BLaER1 treated with 17β-estradiol and CSF1 and Interleukin-3, amounts not matched to agents 10 nM and 100 nM (cell line): ENCODE measurements around the gene ANTXR2.
A peak's percentile ranks its signal among the peaks of the same experiment; 100 is the strongest.

ENCODE experiments used
- H3K27ac ChIP-seq, 11 experiments: shearing (Covaris generic); formaldehyde crosslinking; 2 replicates each; pipeline ENCODE4 v1.8.1; 2022
- H3K27me3 ChIP-seq, 11 experiments: shearing (Covaris generic); formaldehyde crosslinking; 2 replicates each; pipeline ENCODE4 v1.8.1; 2022
- H3K36me3 ChIP-seq, 11 experiments: shearing (Covaris generic); formaldehyde crosslinking; 2 replicates each; pipeline ENCODE4 v1.8.1; 2022
- H3K4me1 ChIP-seq, 10 experiments: shearing (Covaris generic); formaldehyde crosslinking; 2 replicates each; pipeline ENCODE4 v1.8.1; 2022
- H3K4me2 ChIP-seq, 11 experiments: shearing (Covaris generic); formaldehyde crosslinking; 2 replicates each; pipeline ENCODE4 v1.8.1; 2022
- H3K4me3 ChIP-seq, 10 experiments: shearing (Covaris generic); formaldehyde crosslinking; 2 replicates each; pipeline ENCODE4 v1.8.1; 2022
- H3K9ac ChIP-seq, 11 experiments: shearing (Covaris generic); formaldehyde crosslinking; 2 replicates each; pipeline ENCODE4 v1.8.1; 2022
- H3K9me3 ChIP-seq, 11 experiments: shearing (Covaris generic); formaldehyde crosslinking; replicated peaks in 1 of 11; 2 replicates each; pipeline ENCODE4 v1.8.1; 2022
- H4K20me1 ChIP-seq, 11 experiments: shearing (Covaris generic); formaldehyde crosslinking; 2 replicates each; pipeline ENCODE4 v1.8.1; 2022
- Cebpa-rat ChIP-seq, 11 experiments: shearing (Covaris generic); IDR thresholded peaks; 2 replicates each; pipeline ENCODE4 v1.8.1; 2022

Gene ANTXR2

DNA sequence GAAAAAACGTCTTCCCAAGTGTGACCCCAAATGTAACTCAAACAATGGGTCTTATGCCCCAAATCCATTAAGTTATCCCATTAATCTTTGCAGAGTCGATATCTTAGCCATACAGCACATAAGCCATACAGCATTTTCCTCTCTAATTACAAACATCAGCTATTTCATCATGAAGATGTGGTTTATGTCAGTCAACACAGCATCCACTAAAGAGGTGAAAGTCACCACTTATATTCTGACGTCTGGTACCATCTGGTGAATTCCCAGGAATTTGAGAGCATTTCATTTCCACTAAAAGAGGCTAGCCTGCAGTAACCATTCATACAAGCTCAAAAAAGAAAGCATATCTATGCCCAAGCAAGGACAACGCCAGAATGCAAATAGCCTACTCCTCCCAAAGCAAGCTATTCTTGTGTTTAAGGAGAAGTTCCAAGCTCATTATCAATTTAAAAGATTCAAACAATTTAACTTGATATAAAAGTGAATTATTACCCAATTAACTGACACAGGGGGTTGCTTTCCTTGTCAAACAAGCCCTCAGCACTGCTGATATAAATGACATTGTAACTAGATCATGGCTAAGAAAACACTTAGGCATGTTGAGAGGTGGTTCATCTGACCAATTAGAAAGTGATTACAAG, 203.3 kb downstream of the ANTXR2 start:
- no peak for TF ChIP-seq Cebpa-rat (IDR thresholded peaks at IDR 0.05)
- no peak overlapping the region for H3K4me2 ChIP-seq
- no peaks in the 10 kb centered on the region for H3K36me3 ChIP-seq
- H3K9me3 ChIP-seq: no peaks in the 10 kb centered on the region
- H4K20me1 ChIP-seq: no peaks in the 10 kb centered on the region
- no peak overlapping the region for H3K27ac ChIP-seq
- no peaks in the 10 kb centered on the region for H3K27me3 ChIP-seq
- no peak overlapping the region for H3K4me3 ChIP-seq
- no peaks in the 10 kb centered on the region for H3K4me1 ChIP-seq
- no peak overlapping the region for H3K9ac ChIP-seq

DNA sequence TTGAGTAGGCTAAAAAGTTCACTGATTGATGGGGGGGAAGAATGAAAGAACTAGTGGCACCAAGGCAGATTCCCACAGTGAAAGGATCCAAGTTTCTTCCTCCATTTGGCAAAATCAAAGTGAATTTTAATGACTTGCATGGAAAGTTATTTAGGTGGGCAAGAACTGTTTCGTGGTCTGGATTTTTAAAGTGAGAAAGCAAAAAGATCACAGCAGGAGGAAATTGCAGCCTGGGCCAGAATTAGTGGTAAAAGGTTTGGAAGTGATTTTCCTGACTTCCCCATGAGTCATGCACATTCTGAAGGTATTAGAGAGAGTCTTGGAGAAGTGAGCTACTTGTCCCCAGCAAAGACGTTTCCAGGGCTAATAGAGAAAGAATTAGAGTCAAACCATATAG, 207.8 kb downstream of the ANTXR2 start:
- no peak for TF ChIP-seq Cebpa-rat (IDR thresholded peaks at IDR 0.05)
- H3K9ac ChIP-seq: no peak overlapping the region
- H3K4me2 ChIP-seq: no peak overlapping the region
- no peaks in the 10 kb centered on the region for H3K4me1 ChIP-seq
- no peak overlapping the region for H3K4me3 ChIP-seq
- H3K9me3 ChIP-seq: no peaks in the 10 kb centered on the region
- no peaks in the 10 kb centered on the region for H4K20me1 ChIP-seq
- no peak overlapping the region for H3K27ac ChIP-seq
- no peaks in the 10 kb centered on the region for H3K36me3 ChIP-seq
- H3K27me3 ChIP-seq: no peaks in the 10 kb centered on the region

- TF ChIP-seq Cebpa-rat (IDR thresholded peaks at IDR 0.05): no peak
Measured at GRCh38 chr4:79864500-79865200, 208.4 kb downstream of the ANTXR2 start.

DNA sequence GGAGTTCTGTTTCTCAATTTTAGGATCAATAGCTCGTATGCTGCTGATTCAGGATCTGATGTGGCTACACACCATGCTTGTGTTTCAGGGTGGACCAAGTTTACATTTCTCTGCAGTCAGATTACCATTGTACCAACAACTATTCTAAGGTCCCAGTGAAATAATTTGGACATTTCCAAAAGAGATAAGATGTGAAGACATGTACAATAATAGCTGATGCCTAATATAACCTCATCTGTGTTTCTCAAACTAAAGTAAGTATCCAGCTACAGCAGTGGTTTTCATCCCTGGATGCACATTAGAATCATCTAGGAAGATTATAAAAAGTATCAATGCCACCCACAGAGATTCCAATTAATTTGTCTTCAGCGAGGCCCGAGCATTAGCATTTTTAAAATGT, 209.7 kb downstream of the ANTXR2 start:
- Histone ChIP-seq H3K4me1 (no peaks in the 10 kb centered on the region), H4K20me1 (no peaks in the 10 kb centered on the region)
- no peak for TF ChIP-seq Cebpa-rat (IDR thresholded peaks at IDR 0.05)

More at GRCh38 chr4:79864500-79865200, 208.4 kb downstream of the ANTXR2 start:
- Histone ChIP-seq H3K9ac (no peak overlapping the region), H3K4me1 (no peaks in the 10 kb centered on the region), H3K4me2 (no peak overlapping the region), H4K20me1 (no peaks in the 10 kb centered on the region), H3K36me3 (no peaks in the 10 kb centered on the region), H3K9me3 (no peaks in the 10 kb centered on the region), H3K27ac (no peak overlapping the region), H3K27me3 (no peaks in the 10 kb centered on the region), H3K4me3 (no peak overlapping the region)

DNA sequence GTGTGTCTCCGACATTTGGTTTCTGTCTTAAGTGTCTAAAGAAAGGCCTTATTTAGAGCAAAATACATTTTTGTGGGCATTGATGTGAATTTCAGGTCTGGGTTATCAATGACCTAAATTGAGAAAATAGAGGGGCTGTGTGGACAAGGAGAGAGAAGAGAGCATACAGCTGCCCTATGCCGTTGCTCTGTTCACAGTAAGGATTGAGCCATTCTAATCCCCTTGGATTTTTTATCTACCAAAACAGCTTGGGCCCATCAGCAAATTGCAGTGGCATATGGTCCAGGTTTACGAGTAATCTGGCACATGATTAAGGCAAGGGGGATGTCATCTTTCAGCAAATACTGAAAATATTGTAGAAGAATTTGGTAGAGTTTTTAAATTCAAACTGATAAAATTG, 210.2 kb downstream of the ANTXR2 start:
- Histone ChIP-seq H3K27ac (no peak overlapping the region), H3K36me3 (no peaks in the 10 kb centered on the region), H3K4me2 (no peak overlapping the region), H4K20me1 (no peaks in the 10 kb centered on the region), H3K4me3 (no peak overlapping the region), H3K27me3 (no peaks in the 10 kb centered on the region), H3K9ac (no peak overlapping the region), H3K9me3 (no peaks in the 10 kb centered on the region), H3K4me1 (no peaks in the 10 kb centered on the region)
- TF ChIP-seq Cebpa-rat (IDR thresholded peaks at IDR 0.05): no peak

More for the DNA sequence above, 209.7 kb downstream of the ANTXR2 start:
- H3K36me3 ChIP-seq: no peaks in the 10 kb centered on the region
- no peak overlapping the region for H3K27ac ChIP-seq
- no peak overlapping the region for H3K4me2 ChIP-seq
- no peaks in the 10 kb centered on the region for H3K27me3 ChIP-seq
- no peak overlapping the region for H3K9ac ChIP-seq
- H3K9me3 ChIP-seq: no peaks in the 10 kb centered on the region
- H3K4me3 ChIP-seq: no peak overlapping the region

DNA sequence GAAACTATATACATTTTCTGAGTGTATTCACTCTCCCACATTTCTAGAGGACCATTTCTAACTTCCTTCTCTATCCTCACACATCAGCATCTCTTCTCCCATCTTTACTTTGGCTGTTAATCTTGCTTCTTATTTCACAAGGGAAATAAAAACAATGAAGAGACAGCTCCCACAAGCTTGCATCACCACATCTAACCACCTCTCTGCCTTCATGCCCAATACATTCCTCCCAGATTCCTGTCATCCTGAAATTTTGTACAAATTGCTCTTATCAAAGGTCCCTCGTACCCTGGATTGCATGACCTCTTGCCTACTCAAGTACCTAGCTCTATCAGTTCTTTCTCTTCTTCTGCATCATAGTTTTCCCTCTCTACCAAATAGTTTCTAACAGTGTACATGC, 215.2 kb downstream of the ANTXR2 start:
- H3K27me3 ChIP-seq: no peaks in the 10 kb centered on the region

GRCh38 chr4:79856196-79856595, 216.8 kb downstream of the ANTXR2 start:
- peaks cover 0 to 9% (median 0%) of the 10 kb centered on the region in 10 experiments; a peak in 1 of 20 replicates for H3K4me1 ChIP-seq
- TF ChIP-seq Cebpa-rat (IDR thresholded peaks at IDR 0.05): no peak
- H3K4me2 ChIP-seq: no peak overlapping the region
- no peaks in the 10 kb centered on the region for H3K9me3 ChIP-seq
- no peak overlapping the region for H3K9ac ChIP-seq
- no peak overlapping the region for H3K4me3 ChIP-seq
- H3K36me3 ChIP-seq: no peaks in the 10 kb centered on the region
- H3K27me3 ChIP-seq: no peaks in the 10 kb centered on the region
- no peaks in the 10 kb centered on the region for H4K20me1 ChIP-seq
- H3K27ac ChIP-seq: no peak overlapping the region

More for the DNA sequence above, 215.2 kb downstream of the ANTXR2 start:
- Histone ChIP-seq H3K27ac (no peak overlapping the region), H3K9ac (no peak overlapping the region), H4K20me1 (no peaks in the 10 kb centered on the region), H3K4me3 (no peak overlapping the region), H3K4me2 (no peak overlapping the region), H3K9me3 (no peaks in the 10 kb centered on the region), H3K4me1 (peaks cover 0 to 9% (median 0%) of the 10 kb centered on the region in 10 experiments; a peak in 1 of 20 replicates), H3K36me3 (no peaks in the 10 kb centered on the region)
- no peak for TF ChIP-seq Cebpa-rat (IDR thresholded peaks at IDR 0.05)

- Histone ChIP-seq H3K27me3 (no peaks in the 10 kb centered on the region), H3K36me3 (no peaks in the 10 kb centered on the region), H3K4me3 (no peak overlapping the region), H3K9me3 (no peaks in the 10 kb centered on the region), H4K20me1 (no peaks in the 10 kb centered on the region), H3K4me1 (peaks cover 0 to 9% (median 0%) of the 10 kb centered on the region in 10 experiments; a peak in 1 of 20 replicates), H3K27ac (no peak overlapping the region), H3K9ac (no peak overlapping the region), H3K4me2 (peak overlapping the region in 1 of 11 experiments; percentile 6; a peak in 1 of 22 replicates)
- TF ChIP-seq Cebpa-rat (IDR thresholded peaks at IDR 0.05): no peak
Measured at GRCh38 chr4:79854856-79855502, 218.1 kb downstream of the ANTXR2 start.

- TF ChIP-seq Cebpa-rat (IDR thresholded peaks at IDR 0.05): no peak
- Histone ChIP-seq H3K9ac (no peak overlapping the region), H3K27me3 (no peaks in the 10 kb centered on the region), H3K4me3 (no peak overlapping the region), H3K4me1 (peaks cover 0 to 9% (median 0%) of the 10 kb centered on the region in 10 experiments; a peak in 1 of 20 replicates), H3K36me3 (no peaks in the 10 kb centered on the region), H3K27ac (no peak overlapping the region), H4K20me1 (no peaks in the 10 kb centered on the region), H3K9me3 (no peaks in the 10 kb centered on the region), H3K4me2 (no peak overlapping the region)
Measured at GRCh38 chr4:79852305-79852730, 220.7 kb downstream of the ANTXR2 start.
